NOMO-1 treated with dmso at 0.1 percent for 144 hours (cell line): ENCODE data around the gene ABCA1.
"Not testable (repeated sequence)": the region's sequence is repeated elsewhere in the genome, so short reads cannot be mapped to it uniquely, and the experiment has no call there.

ENCODE experiments used
- DNase-seq: peaks from one replicate; lab custom pipeline; 2025; ENCODE audit not compliant: unreplicated experiment; lab: John Stamatoyannopoulos, UW

ABCA1 gene

GRCh38 chr9:104905931-104906330 lies 22.0 kb downstream of the ABCA1 start:
- DNase-seq: no peak

GRCh38 chr9:104905153-104905901 lies 22.6 kb downstream of the ABCA1 start:
- DNase-seq: no peak

GRCh38 chr9:104903609-104904008 lies 24.3 kb downstream of the ABCA1 start:
- DNase-seq: no peak

GRCh38 chr9:104900871-104901270 lies 27.1 kb downstream of the ABCA1 start:
- no peak for DNase-seq

- DNase-seq: no peak
Observed at GRCh38 chr9:104900324-104900723, 27.6 kb downstream of the ABCA1 start.

- no peak for DNase-seq
Observed at GRCh38 chr9:104899759-104900247, 28.2 kb downstream of the ABCA1 start.

- DNase-seq: not testable (repeated sequence)
Observed at GRCh38 chr9:104898376-104898775, 29.6 kb downstream of the ABCA1 start.

GRCh38 chr9:104896131-104896530 lies 31.8 kb downstream of the ABCA1 start:
- DNase-seq: no peak

GRCh38 chr9:104895572-104895971 lies 32.4 kb downstream of the ABCA1 start:
- DNase-seq: no peak

GRCh38 chr9:104892701-104893100 lies 35.3 kb downstream of the ABCA1 start:
- no peak for DNase-seq

- DNase-seq: no peak
Observed at GRCh38 chr9:104890433-104890770, 37.6 kb downstream of the ABCA1 start.

GRCh38 chr9:104885818-104886709 lies 41.9 kb downstream of the ABCA1 start:
- DNase-seq: no peak

- DNase-seq: no peak
Observed at GRCh38 chr9:104883169-104883568, 44.8 kb downstream of the ABCA1 start.

GRCh38 chr9:104882566-104882965 lies 45.4 kb downstream of the ABCA1 start:
- DNase-seq: no peak

GRCh38 chr9:104882086-104882485 lies 45.9 kb downstream of the ABCA1 start:
- no peak for DNase-seq

- no peak for DNase-seq
Observed at GRCh38 chr9:104879555-104880309, 48.2 kb downstream of the ABCA1 start.

- DNase-seq: no peak
Observed at GRCh38 chr9:104876587-104876986, 51.4 kb downstream of the ABCA1 start.

GRCh38 chr9:104875897-104876296 lies 52.1 kb downstream of the ABCA1 start:
- DNase-seq: no peak

GRCh38 chr9:104875320-104875719 lies 52.6 kb downstream of the ABCA1 start:
- DNase-seq: no peak

- no peak for DNase-seq
Observed at GRCh38 chr9:104873489-104873850, 54.5 kb downstream of the ABCA1 start.

- DNase-seq: peak; percentile 60
Observed at GRCh38 chr9:104872656-104873488, 55.1 kb downstream of the ABCA1 start.
